Epithelial cell of prostate (primary cell): Measurements from ENCODE around the gene RND2.
"Not testable (repeated sequence)": the region's sequence is repeated elsewhere in the genome, so short reads cannot be mapped to it uniquely, and the experiment has no call there.

Source experiments
- DNase-seq: peaks from one replicate; pipeline ENCODE4 v3.0.0-alpha.2; 2011; ENCODE audit warnings: low read depth, low spot score
- H3K27ac ChIP-seq: fragments of 450-650 bp; 2 replicates; pipeline ENCODE4 v1.5.1; 2017; ENCODE audit warnings: mild to moderate bottlenecking

The RND2 gene

GRCh38 chr17:43025766-43026537, 921 bp downstream of the RND2 start:
- no peak overlapping the region for H3K27ac ChIP-seq
- no peak for DNase-seq

- no peak for DNase-seq
- H3K27ac ChIP-seq = no peak overlapping the region
Measured at GRCh38 chr17:43026595-43026994, 1.6 kb downstream of the RND2 start.

- no peak overlapping the region for H3K27ac ChIP-seq
- DNase-seq = no peak
Measured at GRCh38 chr17:43027091-43028032, 2.3 kb downstream of the RND2 start.

GRCh38 chr17:43028221-43028861, 3.3 kb downstream of the RND2 start:
- DNase-seq = no peak
- no peak overlapping the region for H3K27ac ChIP-seq

- DNase-seq = no peak
- no peak overlapping the region for H3K27ac ChIP-seq
Measured at GRCh38 chr17:43030137-43030767, 5.2 kb downstream of the RND2 start.

GRCh38 chr17:43031666-43032065, 6.6 kb downstream of the RND2 start:
- H3K27ac ChIP-seq = no peak overlapping the region
- DNase-seq = no peak

GRCh38 chr17:43033948-43034881, 9.2 kb downstream of the RND2 start:
- no peak overlapping the region for H3K27ac ChIP-seq

GRCh38 chr17:43034894-43035293, 9.9 kb downstream of the RND2 start:
- no peak overlapping the region for H3K27ac ChIP-seq
- DNase-seq = no peak

More at GRCh38 chr17:43033948-43034881, 9.2 kb downstream of the RND2 start:
- no peak for DNase-seq

GRCh38 chr17:43039646-43040045, 14.6 kb downstream of the RND2 start:
- H3K27ac ChIP-seq = no peak overlapping the region
- no peak for DNase-seq

GRCh38 chr17:43040655-43041054, 15.6 kb downstream of the RND2 start:
- DNase-seq = no peak

GRCh38 chr17:43042025-43042628, 17.1 kb downstream of the RND2 start:
- no peak overlapping the region for H3K27ac ChIP-seq
- DNase-seq = no peak

More at GRCh38 chr17:43040655-43041054, 15.6 kb downstream of the RND2 start:
- no peak overlapping the region for H3K27ac ChIP-seq

- no peak overlapping the region for H3K27ac ChIP-seq
- DNase-seq = no peak
Measured at GRCh38 chr17:43043307-43043706, 18.3 kb downstream of the RND2 start.

GRCh38 chr17:43044024-43044423, 19.0 kb downstream of the RND2 start:
- DNase-seq = no peak
- H3K27ac ChIP-seq = no peak overlapping the region

GRCh38 chr17:43051969-43052368, 26.9 kb downstream of the RND2 start:
- no peak for DNase-seq
- no peak overlapping the region for H3K27ac ChIP-seq

- not testable (repeated sequence) for DNase-seq, H3K27ac ChIP-seq
Measured at GRCh38 chr17:43053008-43053407, 28.0 kb downstream of the RND2 start.

GRCh38 chr17:43056051-43056450, 31.0 kb downstream of the RND2 start:
- no peak overlapping the region for H3K27ac ChIP-seq
- DNase-seq = no peak

GRCh38 chr17:43062984-43063638, 38.1 kb downstream of the RND2 start:
- no peak for DNase-seq
- no peak overlapping the region for H3K27ac ChIP-seq
